Bronchial epithelial cell (primary cell): ENCODE data around the gene FOXF2. TPM values are rescaled to one million over a fixed set of nuclear protein-coding genes. Genes with fewer than 3 reads are reported as not detected.

Source experiments
- DNase-seq: peaks from one replicate; pipeline ENCODE4 v3.0.0-alpha.2; 2010; ENCODE audit warnings: low read depth
- FAIRE-seq: peaks from 2 replicates; lab custom pipeline; 2011; peaks lifted over from hg19 to GRCh38; lab: Jason Lieb, UNC
- H3K27me3 ChIP-seq: 2 replicates; pipeline ENCODE4 v1.5.1; 2011; ENCODE audit warnings: low read length; ENCODE audit not compliant: control insufficient read depth, insufficient read depth
- H3K36me3 ChIP-seq: 2 replicates; pipeline ENCODE4 v1.5.1; 2011; ENCODE audit warnings: low read length; ENCODE audit not compliant: control insufficient read depth, insufficient read depth
- H3K4me3 ChIP-seq: 2 replicates; pipeline ENCODE4 v1.5.1; 2011; ENCODE audit warnings: mild to moderate bottlenecking, low read depth, low read length, control low read depth
- total RNA-seq: library from RNA; depleted of rRNA; stranded (reverse); fragments of >200 nt; gene quantifications from 2 replicates; pipeline ENCODE4 v1.2.1, GENCODE V29; 2014
- TF ChIP-seq, protein P1 (sequence below): IDR thresholded peaks from 2 replicates; pipeline ENCODE4 v1.5.1; 2011; ENCODE audit warnings: mild to moderate bottlenecking, moderate library complexity, low read length, control low read depth, inconsistent platforms; ENCODE audit not compliant: insufficient read depth, severe bottlenecking

The FOXF2 gene
- total RNA-seq, 1 donor from 2014 or later, result not detected

DNA sequence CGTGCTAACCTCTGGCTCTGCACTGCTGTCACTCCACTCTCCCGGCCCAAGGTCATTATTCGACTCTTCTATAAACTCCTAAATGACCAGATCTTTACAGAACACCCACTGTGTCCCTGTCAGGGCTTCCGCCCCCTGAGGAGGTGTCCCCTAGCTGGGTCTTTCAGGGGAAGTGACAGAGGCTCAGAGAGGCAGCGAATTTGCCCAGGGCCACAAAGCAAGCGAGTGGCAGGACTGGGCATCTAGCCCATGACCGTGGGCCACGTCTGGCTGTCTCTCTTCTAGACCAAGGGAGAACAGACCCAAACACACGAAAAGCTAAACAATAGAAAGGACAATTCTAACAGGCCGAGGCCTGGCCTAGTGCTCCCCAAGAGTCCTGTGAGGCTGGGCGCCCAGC lies 27.4 kb downstream of the FOXF2 start:
- DNase-seq (no peak), FAIRE-seq (no peak)
- TF ChIP-seq, protein P1, sequence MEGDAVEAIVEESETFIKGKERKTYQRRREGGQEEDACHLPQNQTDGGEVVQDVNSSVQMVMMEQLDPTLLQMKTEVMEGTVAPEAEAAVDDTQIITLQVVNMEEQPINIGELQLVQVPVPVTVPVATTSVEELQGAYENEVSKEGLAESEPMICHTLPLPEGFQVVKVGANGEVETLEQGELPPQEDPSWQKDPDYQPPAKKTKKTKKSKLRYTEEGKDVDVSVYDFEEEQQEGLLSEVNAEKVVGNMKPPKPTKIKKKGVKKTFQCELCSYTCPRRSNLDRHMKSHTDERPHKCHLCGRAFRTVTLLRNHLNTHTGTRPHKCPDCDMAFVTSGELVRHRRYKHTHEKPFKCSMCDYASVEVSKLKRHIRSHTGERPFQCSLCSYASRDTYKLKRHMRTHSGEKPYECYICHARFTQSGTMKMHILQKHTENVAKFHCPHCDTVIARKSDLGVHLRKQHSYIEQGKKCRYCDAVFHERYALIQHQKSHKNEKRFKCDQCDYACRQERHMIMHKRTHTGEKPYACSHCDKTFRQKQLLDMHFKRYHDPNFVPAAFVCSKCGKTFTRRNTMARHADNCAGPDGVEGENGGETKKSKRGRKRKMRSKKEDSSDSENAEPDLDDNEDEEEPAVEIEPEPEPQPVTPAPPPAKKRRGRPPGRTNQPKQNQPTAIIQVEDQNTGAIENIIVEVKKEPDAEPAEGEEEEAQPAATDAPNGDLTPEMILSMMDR, result no peak
- H3K27me3 ChIP-seq, result peaks cover 3% of the 10 kb centered on the region
- no peak overlapping the region for H3K4me3 ChIP-seq
- H3K36me3 ChIP-seq, result no peaks in the 10 kb centered on the region

DNA sequence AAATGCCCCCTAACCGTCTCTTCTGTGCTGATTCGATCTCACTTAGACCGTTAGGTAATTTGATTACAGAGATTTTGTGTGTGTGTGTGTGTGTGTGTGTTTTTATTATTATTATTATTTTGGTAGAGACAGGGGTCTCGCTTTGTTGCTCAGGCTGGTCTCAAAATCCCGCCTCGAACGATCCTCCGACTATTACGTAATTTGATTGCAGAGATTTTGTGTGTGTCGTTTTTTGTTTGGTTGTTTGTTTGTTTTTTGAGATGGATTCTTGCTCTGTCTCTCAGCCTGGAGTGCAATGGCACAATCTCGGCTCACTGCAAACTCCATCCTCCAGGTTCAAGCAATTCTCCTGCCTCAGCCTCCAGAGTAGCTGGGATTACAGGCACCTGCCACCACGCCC lies 28.3 kb downstream of the FOXF2 start:
- Histone ChIP-seq H3K36me3 (no peaks in the 10 kb centered on the region), H3K4me3 (no peak overlapping the region), H3K27me3 (peaks cover 3% of the 10 kb centered on the region)
- DNase-seq (no peak), FAIRE-seq (no peak)
- TF ChIP-seq, protein P1, result no peak

DNA sequence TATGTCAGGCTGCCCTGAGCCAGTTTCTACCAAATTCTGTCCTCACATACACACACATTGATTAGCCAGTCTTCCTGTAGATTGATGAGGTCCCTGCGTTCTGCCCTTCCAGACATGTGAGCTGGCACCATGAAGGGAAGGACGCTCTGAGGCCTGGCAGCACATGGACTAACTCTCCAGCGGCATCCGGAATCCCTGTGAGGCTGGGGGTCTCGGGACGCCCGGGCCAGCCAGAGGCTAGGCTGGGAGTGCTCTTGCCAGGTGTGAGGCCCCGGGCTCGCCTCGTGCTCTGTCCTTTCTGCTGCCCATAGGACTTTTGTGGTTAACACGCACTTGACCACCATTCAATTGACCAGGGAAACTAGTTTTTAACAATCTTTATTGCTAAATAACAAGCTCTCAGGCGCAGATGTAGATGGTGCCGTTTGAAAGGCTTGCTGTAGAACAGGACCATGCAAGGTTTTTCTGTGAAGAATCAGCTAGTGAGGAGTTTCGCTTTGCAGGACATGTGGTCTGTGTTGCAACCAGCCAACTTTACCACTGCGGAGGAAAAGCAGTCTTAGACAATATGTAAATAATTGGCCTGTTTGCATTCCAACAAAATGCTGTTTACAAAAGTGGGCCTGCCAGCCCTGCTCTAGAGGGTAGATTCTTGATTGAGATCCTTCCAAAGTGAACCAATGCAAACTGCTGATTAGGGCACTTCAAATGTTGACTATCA lies 29.3 kb downstream of the FOXF2 start:
- no peaks in the 10 kb centered on the region for H3K36me3 ChIP-seq
- no peak overlapping the region for H3K4me3 ChIP-seq
- DNase-seq (no peak), FAIRE-seq (no peak)
- H3K27me3 ChIP-seq, result peaks cover 3% of the 10 kb centered on the region
- TF ChIP-seq, protein P1, result no peak

DNA sequence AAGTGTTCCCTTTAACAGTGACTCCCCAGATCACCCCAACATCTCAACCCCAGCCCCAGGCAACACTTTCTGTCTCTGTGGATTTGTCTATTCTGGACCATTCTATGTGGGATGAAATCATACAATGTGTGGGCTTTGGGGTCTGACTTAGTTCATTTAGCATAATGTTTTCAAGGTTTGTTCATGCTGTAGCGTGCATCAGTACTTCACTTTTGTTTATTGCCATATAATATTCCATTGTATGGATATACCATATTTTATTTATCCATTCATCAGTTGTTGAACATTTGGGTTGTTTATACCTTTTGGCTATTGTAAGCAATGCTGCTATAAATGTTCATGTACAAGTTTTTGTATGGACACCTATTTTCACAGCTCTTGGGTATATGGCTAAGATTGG lies 31.0 kb downstream of the FOXF2 start:
- TF ChIP-seq, protein P1, result no peak
- no peak overlapping the region for H3K4me3 ChIP-seq
- DNase-seq, result no peak
- no peaks in the 10 kb centered on the region for H3K27me3 ChIP-seq
- FAIRE-seq, result no peak
- H3K36me3 ChIP-seq, result no peaks in the 10 kb centered on the region

DNA sequence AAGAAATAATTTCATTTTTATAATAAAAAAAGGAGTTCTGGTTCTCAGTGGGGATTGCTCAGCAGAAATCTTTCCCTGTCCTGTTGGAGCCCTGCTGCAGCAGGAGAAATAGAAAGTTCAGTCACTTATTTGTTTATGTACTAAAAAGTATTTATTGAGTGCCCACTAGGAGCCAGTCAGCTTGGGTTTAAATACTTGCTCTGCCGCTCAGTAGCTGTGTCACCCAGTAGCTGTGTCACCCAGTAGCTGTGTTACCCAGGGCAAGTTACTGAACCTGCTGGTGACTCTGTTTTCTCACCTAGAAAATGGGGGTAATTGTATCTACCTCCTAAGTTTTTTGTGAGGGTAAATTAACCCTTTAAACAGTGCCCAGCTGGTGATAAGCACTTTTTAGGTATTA lies 32.9 kb downstream of the FOXF2 start:
- TF ChIP-seq, protein P1, result no peak
- FAIRE-seq (no peak), DNase-seq (no peak)
- Histone ChIP-seq H3K36me3 (no peaks in the 10 kb centered on the region), H3K27me3 (no peaks in the 10 kb centered on the region), H3K4me3 (no peak overlapping the region)

DNA sequence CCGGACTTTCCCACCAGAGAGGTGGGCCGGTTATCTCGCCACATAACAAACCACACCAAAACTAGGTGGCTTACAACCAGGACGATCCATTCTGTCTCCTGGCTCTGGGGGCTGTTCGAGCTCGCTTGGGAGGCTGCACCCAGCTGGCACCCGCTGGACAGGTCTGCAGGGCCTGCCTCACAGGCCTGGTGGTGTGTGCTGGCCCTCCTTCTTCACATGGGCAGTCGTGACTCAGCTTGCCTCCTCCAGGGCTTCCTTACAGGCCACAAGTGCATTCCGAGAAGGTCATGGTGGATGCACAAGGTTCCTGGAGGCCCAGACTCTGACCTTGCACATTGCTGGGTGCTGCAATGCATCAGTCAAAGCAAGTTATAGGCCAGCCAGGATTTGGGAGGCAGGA lies 34.2 kb downstream of the FOXF2 start:
- FAIRE-seq (no peak), DNase-seq (no peak)
- no peaks in the 10 kb centered on the region for H3K27me3 ChIP-seq
- H3K36me3 ChIP-seq, result no peaks in the 10 kb centered on the region
- no peak overlapping the region for H3K4me3 ChIP-seq
- TF ChIP-seq, protein P1, result no peak
